ENCODE results near the gene LSR.

Gene LSR

GRCh38 chr19:35306473-35307246 is 57.9 kb downstream of the LSR start:
- DNase-seq: no peak

GRCh38 chr19:35307931-35308330 is 59.1 kb downstream of the LSR start:
- no peak for DNase-seq

- DNase-seq: no peak
Measured at GRCh38 chr19:35308910-35309309, 60.1 kb downstream of the LSR start.

- DNase-seq: no peak
Measured at GRCh38 chr19:35309481-35310279, 60.9 kb downstream of the LSR start.

GRCh38 chr19:35310331-35310730 is 61.5 kb downstream of the LSR start:
- no peak for DNase-seq

- no peak for DNase-seq
Measured at GRCh38 chr19:35310811-35311465, 62.1 kb downstream of the LSR start.

- DNase-seq: no peak
Measured at GRCh38 chr19:35311901-35312665, 63.3 kb downstream of the LSR start.

GRCh38 chr19:35313587-35313986 is 64.8 kb downstream of the LSR start:
- no peak for DNase-seq

- DNase-seq: no peak
Measured at GRCh38 chr19:35314031-35314430, 65.2 kb downstream of the LSR start.

- no peak for DNase-seq
Measured at GRCh38 chr19:35314858-35315470, 66.2 kb downstream of the LSR start.

GRCh38 chr19:35315883-35316282 is 67.1 kb downstream of the LSR start:
- DNase-seq: no peak

- DNase-seq: no peak
Measured at GRCh38 chr19:35316560-35316959, 67.8 kb downstream of the LSR start.
